Adrenal gland (tissue), 5 donors: ENCODE measurements around the gene PLIN3.

Experiments used
- POLR2A ChIP-seq, 2 donors: fragments of 450-650 bp; IDR thresholded peaks; one replicate each; pipeline ENCODE4 v1.6.1; 2017; ENCODE audit warnings: antibody characterized with exemption in 2 of 2, mild to moderate bottlenecking in 2 of 2, moderate library complexity in 1 of 2
- TF ChIP-seq, protein P1 (sequence below), 6 experiments: fragments of 450-650 bp in 4 of 6; fragments of 200-600 bp in 2 of 6; sonication (generic) in 1 of 6; IDR thresholded peaks; 1 replicate in 5 of 6; 2 replicates in 1 of 6; pipeline versions ENCODE4 v1.5.1 to v1.8.0; 2016 to 2021; ENCODE audit warnings: antibody characterized with exemption in 6 of 6, mild to moderate bottlenecking in 2 of 6, moderate library complexity in 1 of 6
- donor health status: DM: no; HTN: no; CAD: no.

DNA sequence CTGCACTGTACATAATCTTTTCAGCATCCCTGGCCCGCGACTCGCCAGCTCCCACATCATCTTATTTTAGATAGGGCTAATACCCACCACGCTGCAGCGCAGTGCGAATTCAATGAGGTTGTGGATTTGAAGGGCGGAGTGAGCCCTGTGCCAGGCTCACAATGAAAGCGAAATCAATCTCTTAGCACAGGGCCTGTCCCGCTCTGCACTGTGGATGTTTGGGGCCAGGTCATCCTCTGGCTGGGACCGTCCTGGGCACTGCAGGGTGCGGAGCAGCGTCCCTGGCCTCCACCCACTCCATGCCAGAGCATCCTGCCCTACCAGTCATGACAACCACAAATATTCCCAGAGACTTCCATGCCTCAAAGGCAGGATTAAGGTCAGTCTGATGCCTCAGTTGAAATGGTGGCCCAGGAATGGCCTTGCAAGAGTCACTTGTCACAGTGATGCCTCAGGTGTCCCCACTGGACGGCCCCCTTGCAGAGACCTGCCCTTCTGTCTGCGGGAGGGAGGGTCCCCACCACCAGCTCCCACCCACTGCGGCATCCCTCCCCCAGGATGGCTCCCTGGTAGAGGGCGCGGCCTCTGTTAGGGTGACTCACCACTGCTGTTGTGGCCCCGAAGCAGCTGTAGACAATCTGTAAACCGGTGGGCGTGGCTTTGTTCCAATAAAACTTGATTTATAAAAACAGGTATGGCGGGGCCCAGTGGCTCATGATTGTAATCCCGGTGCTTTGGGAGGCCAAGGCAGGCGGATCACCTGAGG, 47.5 kb upstream of the PLIN3 start:
- TF ChIP-seq, protein P1, sequence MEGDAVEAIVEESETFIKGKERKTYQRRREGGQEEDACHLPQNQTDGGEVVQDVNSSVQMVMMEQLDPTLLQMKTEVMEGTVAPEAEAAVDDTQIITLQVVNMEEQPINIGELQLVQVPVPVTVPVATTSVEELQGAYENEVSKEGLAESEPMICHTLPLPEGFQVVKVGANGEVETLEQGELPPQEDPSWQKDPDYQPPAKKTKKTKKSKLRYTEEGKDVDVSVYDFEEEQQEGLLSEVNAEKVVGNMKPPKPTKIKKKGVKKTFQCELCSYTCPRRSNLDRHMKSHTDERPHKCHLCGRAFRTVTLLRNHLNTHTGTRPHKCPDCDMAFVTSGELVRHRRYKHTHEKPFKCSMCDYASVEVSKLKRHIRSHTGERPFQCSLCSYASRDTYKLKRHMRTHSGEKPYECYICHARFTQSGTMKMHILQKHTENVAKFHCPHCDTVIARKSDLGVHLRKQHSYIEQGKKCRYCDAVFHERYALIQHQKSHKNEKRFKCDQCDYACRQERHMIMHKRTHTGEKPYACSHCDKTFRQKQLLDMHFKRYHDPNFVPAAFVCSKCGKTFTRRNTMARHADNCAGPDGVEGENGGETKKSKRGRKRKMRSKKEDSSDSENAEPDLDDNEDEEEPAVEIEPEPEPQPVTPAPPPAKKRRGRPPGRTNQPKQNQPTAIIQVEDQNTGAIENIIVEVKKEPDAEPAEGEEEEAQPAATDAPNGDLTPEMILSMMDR (IDR thresholded peaks at IDR 0.05) = no peak
- TF ChIP-seq POLR2A (IDR thresholded peaks at IDR 0.05) = no peak
